Measurements from ENCODE around the gene ZDHHC9. TPM values are rescaled to one million over a fixed set of nuclear protein-coding genes. Genes with fewer than 3 reads are reported as not detected.

Gene ZDHHC9
- total and polyA plus RNA-seq, 9 of the 15 experiments (the other 6 are each of a cell fraction or from before 2014, with no cell fraction given), result 6.8 to 22.4 (median 9.1) TPM

- Histone ChIP-seq H4K20me1 (replicated peaks; ENCODE audit: control insufficient read depth, insufficient read depth, low read length) (no peaks in the 10 kb centered on the region), H3K4me2 (ENCODE audit: insufficient read depth, low read length) (no peak overlapping the region), H3K4me3 (no peak overlapping the region), H3K9me3 (replicated peaks; ENCODE audit: control insufficient read depth, insufficient read depth, low read depth, low read length) (no peaks in the 10 kb centered on the region), H2AFZ (ENCODE audit: low read depth, low read length) (no peak overlapping the region), H3K4me1 (replicated peaks in 1 of 2; ENCODE audit: control insufficient read depth in 2 of 2, insufficient read depth in 2 of 2, low read length in 2 of 2) (no peaks in the 10 kb centered on the region), H3K9me1 (ENCODE audit: control insufficient read depth, insufficient read depth, low read length) (peaks cover 2% of the 10 kb centered on the region), H3K79me2 (ENCODE audit: control insufficient read depth, insufficient read depth, low read length) (no peaks in the 10 kb centered on the region), H3K9ac (ENCODE audit: insufficient read depth in 1 of 2, low read depth in 2 of 2, low read length in 2 of 2) (no peak overlapping the region), H3K27me3 (ENCODE audit: control insufficient read depth in 2 of 2, insufficient read depth in 2 of 2, low read length in 2 of 2) (no peaks in the 10 kb centered on the region), H3K27ac (ENCODE audit: extremely low read depth, low read depth, low read length) (no peak overlapping the region), H3K36me3 (ENCODE audit: control insufficient read depth, insufficient read depth, low read length) (peaks cover 26% of the 10 kb centered on the region; the same call in 1 of the 3 replicates)
- in situ Hi-C loops (cut with MboI), result no loop called here
- FAIRE-seq, result no peak
- no peak for DNase-seq (ENCODE audit: extremely low read depth in 1 of 4, low spot score in 3 of 4)
- TF ChIP-seq SREBF2 (CRISPR knock-in tag; IDR thresholded peaks at IDR 0.05), result no peak
- no peak for ATAC-seq
- intact Hi-C loops (cut with micrococcal nuclease), result no loop called here
- no TSS peak for BruUV-seq (replicated peaks)
- CTCF ChIA-PET (ENCODE audit: low intra/inter-chr PET ratio), result no interaction called here
- 25% methylated on average over 1 of the region's 1 CpG for WGBS (ENCODE audit: insufficient coverage, low coverage, missing lambda C conversion rate)
- POLR2A ChIA-PET, result no interaction called here
These were observed 40.8 kb downstream of the ZDHHC9 start for GRCh38 chrX:129802863-129803262.

GRCh38 chrX:129800186-129800585 lies 43.5 kb downstream of the ZDHHC9 start:
- in situ Hi-C loops (cut with MboI) (no loop called here), intact Hi-C loops (cut with micrococcal nuclease) (no loop called here)
- Histone ChIP-seq H4K20me1 (replicated peaks; ENCODE audit: control insufficient read depth, insufficient read depth, low read length) (no peaks in the 10 kb centered on the region), H3K4me3 (no peak overlapping the region), H2AFZ (ENCODE audit: low read depth, low read length) (no peak overlapping the region), H3K27me3 (ENCODE audit: control insufficient read depth in 2 of 2, insufficient read depth in 2 of 2, low read length in 2 of 2) (no peaks in the 10 kb centered on the region), H3K36me3 (ENCODE audit: control insufficient read depth, insufficient read depth, low read length) (peaks cover 14% of the 10 kb centered on the region; the same call in 1 of the 3 replicates), H3K9ac (ENCODE audit: insufficient read depth in 1 of 2, low read depth in 2 of 2, low read length in 2 of 2) (no peak overlapping the region), H3K4me2 (ENCODE audit: insufficient read depth, low read length) (no peak overlapping the region), H3K9me1 (ENCODE audit: control insufficient read depth, insufficient read depth, low read length) (peaks cover 2% of the 10 kb centered on the region), H3K27ac (ENCODE audit: extremely low read depth, low read depth, low read length) (no peak overlapping the region), H3K4me1 (replicated peaks in 1 of 2; ENCODE audit: control insufficient read depth in 2 of 2, insufficient read depth in 2 of 2, low read length in 2 of 2) (no peaks in the 10 kb centered on the region), H3K79me2 (ENCODE audit: control insufficient read depth, insufficient read depth, low read length) (no peaks in the 10 kb centered on the region), H3K9me3 (replicated peaks; ENCODE audit: control insufficient read depth, insufficient read depth, low read depth, low read length) (no peaks in the 10 kb centered on the region)
- DNase-seq (ENCODE audit: extremely low read depth in 1 of 4, low spot score in 3 of 4) (no peak), ATAC-seq (no peak), FAIRE-seq (no peak)
- TF ChIP-seq SIX5 (IDR thresholded peaks at IDR 0.05; ENCODE audit: borderline replicate concordance in 1 of 2, insufficient read depth in 1 of 2, low read depth in 1 of 2, low read length in 2 of 2) (no peak), RBM34 (IDR thresholded peaks at IDR 0.05; ENCODE audit: borderline replicate concordance, insufficient read depth, low read length) (no peak), ILF3 (IDR thresholded peaks at IDR 0.05; ENCODE audit: borderline replicate concordance) (no peak)
- ChIA-PET CTCF (ENCODE audit: low intra/inter-chr PET ratio) (no interaction called here), POLR2A (interaction anchor here (0.5 to 0.6 kb wide), 2 partner anchors 13 to 19 kb away, joined by 3 to 4 read pairs; no protein-coding TSS in a partner anchor)
- WGBS (ENCODE audit: insufficient coverage, low coverage, missing lambda C conversion rate), result 63% methylated on average over 4 of the region's 4 CpGs
- BruUV-seq (replicated peaks), result no TSS peak

Data from K562 (cell line).